Measurements from ENCODE around the gene POLR2L. TPM values are rescaled to one million over a fixed set of nuclear protein-coding genes. Genes with fewer than 3 reads are reported as not detected.
A peak's percentile ranks its signal among the peaks of the same experiment; 100 is the strongest.

POLR2L gene
- total RNA-seq, 1 donor from 2014 or later = 42.0 TPM

GRCh38 chr11:859394-860131 lies 17.2 kb upstream of the POLR2L start:
- Histone ChIP-seq H3K27me3 (ENCODE audit: control insufficient read depth, insufficient read depth, low read length) (no peaks in the 10 kb centered on the region), H3K4me3 (ENCODE audit: low read depth, low read length) (peak overlapping the region; percentile 3), H3K36me3 (ENCODE audit: control insufficient read depth, insufficient read depth, low read length) (no peaks in the 10 kb centered on the region)
- no peak for TF ChIP-seq CTCF (IDR thresholded peaks at IDR 0.05; ENCODE audit: insufficient read depth, low read length, poor library complexity, severe bottlenecking)
- DNase-seq (ENCODE audit: low read depth) = no peak

DNA sequence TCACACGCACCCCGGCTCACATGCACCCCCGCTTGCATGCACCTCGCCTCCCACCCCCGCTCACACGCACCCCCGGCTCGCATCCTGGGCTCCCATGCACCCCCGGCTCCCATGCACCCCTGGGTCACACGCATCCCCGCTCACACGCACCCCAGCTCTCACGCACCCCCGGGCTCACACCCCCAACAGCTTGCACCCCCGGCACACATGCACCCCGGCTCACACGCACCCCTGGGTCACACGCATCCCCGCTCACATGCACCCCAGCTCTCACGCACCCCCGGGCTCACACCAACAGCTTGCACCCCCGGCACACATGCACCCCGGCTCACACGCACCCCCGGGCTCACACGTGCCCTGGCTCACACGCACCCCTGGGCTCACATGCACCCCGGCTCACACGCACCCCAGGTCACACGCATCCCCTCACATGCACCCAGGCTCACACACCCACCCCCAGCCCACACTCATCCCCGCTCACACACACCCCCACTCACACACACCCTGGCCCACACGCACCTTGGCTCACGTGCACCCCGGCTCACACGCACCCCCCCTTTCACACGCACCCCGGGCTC lies 16.5 kb upstream of the POLR2L start:
- Histone ChIP-seq H3K36me3 (ENCODE audit: control insufficient read depth, insufficient read depth, low read length) (no peaks in the 10 kb centered on the region), H3K4me3 (ENCODE audit: low read depth, low read length) (no peak overlapping the region), H3K27me3 (ENCODE audit: control insufficient read depth, insufficient read depth, low read length) (no peaks in the 10 kb centered on the region)
- DNase-seq (ENCODE audit: low read depth) = no peak
- TF ChIP-seq CTCF (IDR thresholded peaks at IDR 0.05; ENCODE audit: insufficient read depth, low read length, poor library complexity, severe bottlenecking) = no peak

- no peak for DNase-seq (ENCODE audit: low read depth)
- H3K36me3 ChIP-seq (ENCODE audit: control insufficient read depth, insufficient read depth, low read length) = no peaks in the 10 kb centered on the region
- H3K4me3 ChIP-seq (ENCODE audit: low read depth, low read length) = no peak overlapping the region
- H3K27me3 ChIP-seq (ENCODE audit: control insufficient read depth, insufficient read depth, low read length) = no peaks in the 10 kb centered on the region
- no peak for TF ChIP-seq CTCF (IDR thresholded peaks at IDR 0.05; ENCODE audit: insufficient read depth, low read length, poor library complexity, severe bottlenecking)
Measured at GRCh38 chr11:858053-858761, 15.9 kb upstream of the POLR2L start.

DNA sequence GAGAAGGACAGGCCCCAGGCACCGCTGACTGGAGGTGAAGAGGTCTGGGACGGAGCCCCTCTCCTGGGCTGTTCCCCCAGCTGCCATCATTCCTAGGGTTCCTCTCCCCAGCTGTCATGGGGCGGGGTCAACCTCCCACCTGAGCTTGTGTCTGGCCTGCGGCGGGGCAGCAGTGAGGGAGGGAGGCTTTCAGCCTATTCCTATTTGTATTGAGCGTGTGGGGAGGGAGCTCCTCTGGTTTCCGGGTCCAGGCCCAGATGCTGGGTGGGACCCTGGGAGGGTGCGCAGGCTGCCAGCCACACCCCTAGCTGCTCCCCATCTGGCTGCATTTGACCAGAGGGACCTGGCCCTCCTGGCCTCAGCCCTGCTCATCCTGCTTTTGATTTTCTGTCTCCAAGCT lies 14.1 kb upstream of the POLR2L start:
- no peak for DNase-seq (ENCODE audit: low read depth)
- H3K4me3 ChIP-seq (ENCODE audit: low read depth, low read length) = no peak overlapping the region
- H3K27me3 ChIP-seq (ENCODE audit: control insufficient read depth, insufficient read depth, low read length) = no peaks in the 10 kb centered on the region
- TF ChIP-seq CTCF (IDR thresholded peaks at IDR 0.05; ENCODE audit: insufficient read depth, low read length, poor library complexity, severe bottlenecking) = no peak
- no peaks in the 10 kb centered on the region for H3K36me3 ChIP-seq (ENCODE audit: control insufficient read depth, insufficient read depth, low read length)

DNA sequence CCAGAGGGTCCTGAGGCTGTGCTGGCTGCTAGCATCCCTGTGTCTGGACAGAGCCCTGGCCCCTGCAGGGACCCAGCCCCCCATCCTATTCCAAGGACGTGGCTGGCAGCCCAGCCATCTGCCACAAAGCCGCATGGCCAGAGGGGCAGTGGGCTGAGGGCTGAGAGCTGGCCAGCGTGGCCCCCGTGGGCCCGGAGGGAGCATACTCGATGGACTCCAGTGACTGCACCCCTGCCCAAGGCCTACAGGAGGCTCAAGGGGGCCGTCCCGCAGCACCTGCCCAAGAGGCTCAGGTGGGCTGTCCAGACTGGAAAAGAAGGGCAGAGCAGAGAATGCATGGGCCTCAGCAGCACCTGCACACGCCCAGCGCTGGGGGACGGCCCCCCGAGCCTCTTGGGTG lies 13.5 kb upstream of the POLR2L start:
- TF ChIP-seq CTCF (IDR thresholded peaks at IDR 0.05; ENCODE audit: insufficient read depth, low read length, poor library complexity, severe bottlenecking) = no peak
- H3K36me3 ChIP-seq (ENCODE audit: control insufficient read depth, insufficient read depth, low read length) = no peaks in the 10 kb centered on the region
- DNase-seq (ENCODE audit: low read depth) = no peak
- no peaks in the 10 kb centered on the region for H3K27me3 ChIP-seq (ENCODE audit: control insufficient read depth, insufficient read depth, low read length)
- H3K4me3 ChIP-seq (ENCODE audit: low read depth, low read length) = no peak overlapping the region

Measured in kidney epithelial cell (primary cell).